ENCODE measurements around the gene FBXO17.

DNA sequence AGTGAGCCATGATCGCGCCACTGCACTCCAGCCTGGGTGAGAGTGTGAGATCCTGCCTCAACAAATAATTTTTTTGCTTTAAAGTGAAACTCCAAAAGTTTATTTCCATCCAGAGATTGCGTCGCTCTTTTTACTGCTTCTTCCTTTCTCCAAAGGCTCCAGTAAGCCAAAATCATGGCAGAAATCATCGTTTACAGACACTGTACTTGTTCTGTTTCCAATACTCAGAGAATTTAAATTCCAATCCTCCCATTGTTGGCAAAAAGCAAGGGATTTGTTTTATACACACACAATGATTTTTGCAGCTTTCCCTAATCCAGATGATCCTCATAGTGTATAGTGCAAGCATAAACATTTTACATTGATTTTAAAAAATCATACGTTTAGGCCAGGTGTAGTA lies 41.5 kb upstream of the FBXO17 start:
- TF ChIP-seq, protein P1, sequence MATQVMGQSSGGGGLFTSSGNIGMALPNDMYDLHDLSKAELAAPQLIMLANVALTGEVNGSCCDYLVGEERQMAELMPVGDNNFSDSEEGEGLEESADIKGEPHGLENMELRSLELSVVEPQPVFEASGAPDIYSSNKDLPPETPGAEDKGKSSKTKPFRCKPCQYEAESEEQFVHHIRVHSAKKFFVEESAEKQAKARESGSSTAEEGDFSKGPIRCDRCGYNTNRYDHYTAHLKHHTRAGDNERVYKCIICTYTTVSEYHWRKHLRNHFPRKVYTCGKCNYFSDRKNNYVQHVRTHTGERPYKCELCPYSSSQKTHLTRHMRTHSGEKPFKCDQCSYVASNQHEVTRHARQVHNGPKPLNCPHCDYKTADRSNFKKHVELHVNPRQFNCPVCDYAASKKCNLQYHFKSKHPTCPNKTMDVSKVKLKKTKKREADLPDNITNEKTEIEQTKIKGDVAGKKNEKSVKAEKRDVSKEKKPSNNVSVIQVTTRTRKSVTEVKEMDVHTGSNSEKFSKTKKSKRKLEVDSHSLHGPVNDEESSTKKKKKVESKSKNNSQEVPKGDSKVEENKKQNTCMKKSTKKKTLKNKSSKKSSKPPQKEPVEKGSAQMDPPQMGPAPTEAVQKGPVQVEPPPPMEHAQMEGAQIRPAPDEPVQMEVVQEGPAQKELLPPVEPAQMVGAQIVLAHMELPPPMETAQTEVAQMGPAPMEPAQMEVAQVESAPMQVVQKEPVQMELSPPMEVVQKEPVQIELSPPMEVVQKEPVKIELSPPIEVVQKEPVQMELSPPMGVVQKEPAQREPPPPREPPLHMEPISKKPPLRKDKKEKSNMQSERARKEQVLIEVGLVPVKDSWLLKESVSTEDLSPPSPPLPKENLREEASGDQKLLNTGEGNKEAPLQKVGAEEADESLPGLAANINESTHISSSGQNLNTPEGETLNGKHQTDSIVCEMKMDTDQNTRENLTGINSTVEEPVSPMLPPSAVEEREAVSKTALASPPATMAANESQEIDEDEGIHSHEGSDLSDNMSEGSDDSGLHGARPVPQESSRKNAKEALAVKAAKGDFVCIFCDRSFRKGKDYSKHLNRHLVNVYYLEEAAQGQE (IDR thresholded peaks at IDR 0.05; ENCODE audit: insufficient read depth in 1 of 2, low read depth in 2 of 2, low read length in 2 of 2) = no peak
- no peak for TF ChIP-seq POLR2AphosphoS5 (IDR thresholded peaks at IDR 0.05; ENCODE audit: low read depth, low read length)
- TF ChIP-seq SIN3A (IDR thresholded peaks at IDR 0.05; ENCODE audit: borderline replicate concordance, insufficient read depth, low read length) = no peak
- no peak for TF ChIP-seq TAF1 (IDR thresholded peaks at IDR 0.05; ENCODE audit: borderline replicate concordance, insufficient read depth, low read length)
- TF ChIP-seq FOXP2 (optimal IDR thresholded peaks at IDR 0.05; ENCODE audit: borderline replicate concordance, extremely low read depth, extremely low read length, insufficient read depth) = no peak

Measured in PFSK-1 (cell line).